Activated CD4-positive, alpha-beta T cell treated with anti-CD3 and anti-CD28 coated beads for 4 hours (primary cell): ENCODE data around the gene SNX33.
"Not testable (repeated sequence)": the region's sequence is repeated elsewhere in the genome, so short reads cannot be mapped to it uniquely, and the experiment has no call there.

Experiments used
- DNase-seq, 2 donors: peaks; one replicate each; pipeline ENCODE4 v3.0.0-alpha.2; 2020

The SNX33 gene

GRCh38 chr15:75684648-75685047 lies 36.9 kb downstream of the SNX33 start:
- no peak for DNase-seq

- DNase-seq = no peak
Observed at GRCh38 chr15:75685195-75685594, 37.5 kb downstream of the SNX33 start.

- DNase-seq = peak; percentile 53 to 72
Observed at GRCh38 chr15:75686212-75686642, 38.5 kb downstream of the SNX33 start.

- no peak for DNase-seq
Observed at GRCh38 chr15:75687486-75688277, 40.0 kb downstream of the SNX33 start.

- DNase-seq = no peak
Observed at GRCh38 chr15:75688278-75688557, 40.5 kb downstream of the SNX33 start.

- DNase-seq = no peak
Observed at GRCh38 chr15:75688831-75689230, 41.1 kb downstream of the SNX33 start.

- not testable (repeated sequence) for DNase-seq
Observed at GRCh38 chr15:75689429-75689828, 41.7 kb downstream of the SNX33 start.

GRCh38 chr15:75692311-75692710 lies 44.6 kb downstream of the SNX33 start:
- not testable (repeated sequence) for DNase-seq

- DNase-seq = not testable (repeated sequence)
Observed at GRCh38 chr15:75693028-75693427, 45.3 kb downstream of the SNX33 start.

- DNase-seq = no peak
Observed at GRCh38 chr15:75693501-75694240, 46.0 kb downstream of the SNX33 start.

- no peak for DNase-seq
Observed at GRCh38 chr15:75694241-75695182, 46.8 kb downstream of the SNX33 start.

- no peak for DNase-seq
Observed at GRCh38 chr15:75695220-75695619, 47.5 kb downstream of the SNX33 start.

- DNase-seq = no peak
Observed at GRCh38 chr15:75695634-75696310, 48.1 kb downstream of the SNX33 start.

GRCh38 chr15:75696311-75696720 lies 48.6 kb downstream of the SNX33 start:
- DNase-seq = no peak

GRCh38 chr15:75696854-75697259 lies 49.1 kb downstream of the SNX33 start:
- no peak for DNase-seq

- DNase-seq = no peak
Observed at GRCh38 chr15:75697523-75697922, 49.8 kb downstream of the SNX33 start.

GRCh38 chr15:75697974-75698747 lies 50.4 kb downstream of the SNX33 start:
- DNase-seq = not testable (repeated sequence)

- DNase-seq = not testable (repeated sequence)
Observed at GRCh38 chr15:75699517-75699916, 51.8 kb downstream of the SNX33 start.

GRCh38 chr15:75699961-75700874 lies 52.5 kb downstream of the SNX33 start:
- not testable (repeated sequence) for DNase-seq
